Measurements from ENCODE around the gene NUP210L. TPM values are rescaled to one million over a fixed set of nuclear protein-coding genes. Genes with fewer than 3 reads are reported as not detected.
"Not testable (repeated sequence)": the region's sequence is repeated elsewhere in the genome, so short reads cannot be mapped to it uniquely, and the experiment has no call there.

Gene NUP210L
- total and polyA plus RNA-seq, 12 donors: 0.01 to 0.45 (median 0.11) TPM; not detected in 6

DNA sequence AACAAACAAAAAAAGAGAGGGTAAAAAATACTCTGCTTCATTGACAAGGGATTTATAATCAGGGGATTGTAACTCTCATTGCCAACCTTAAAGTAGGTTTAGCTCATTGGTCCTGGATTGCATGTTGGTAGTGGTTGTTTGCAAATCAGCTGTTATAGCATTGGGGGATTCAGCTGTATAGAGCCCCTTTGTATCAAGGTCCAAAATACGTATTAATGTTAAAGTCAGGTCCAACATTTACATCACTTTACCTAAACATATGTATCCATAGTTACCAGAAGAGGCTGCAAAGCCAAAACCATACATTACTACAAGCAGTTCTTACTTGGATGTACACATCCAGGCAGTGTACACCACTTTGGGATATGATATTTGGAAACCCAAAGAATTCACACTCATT is 134.9 kb downstream of the NUP210L start:
- Histone ChIP-seq H3K4me1 (no peaks in the 10 kb centered on the region), H3K4me3 (no peak overlapping the region), H3K27ac (no peak overlapping the region), H3K9me3 (no peaks in the 10 kb centered on the region), H3K36me3 (no peaks in the 10 kb centered on the region), H3K27me3 (no peaks in the 10 kb centered on the region)
- ATAC-seq (no peak), DNase-seq (no peak)
- 84 to 95% methylated on average over 1 of the region's 1 CpG for WGBS, 2 donors
- TF ChIP-seq, protein P1, sequence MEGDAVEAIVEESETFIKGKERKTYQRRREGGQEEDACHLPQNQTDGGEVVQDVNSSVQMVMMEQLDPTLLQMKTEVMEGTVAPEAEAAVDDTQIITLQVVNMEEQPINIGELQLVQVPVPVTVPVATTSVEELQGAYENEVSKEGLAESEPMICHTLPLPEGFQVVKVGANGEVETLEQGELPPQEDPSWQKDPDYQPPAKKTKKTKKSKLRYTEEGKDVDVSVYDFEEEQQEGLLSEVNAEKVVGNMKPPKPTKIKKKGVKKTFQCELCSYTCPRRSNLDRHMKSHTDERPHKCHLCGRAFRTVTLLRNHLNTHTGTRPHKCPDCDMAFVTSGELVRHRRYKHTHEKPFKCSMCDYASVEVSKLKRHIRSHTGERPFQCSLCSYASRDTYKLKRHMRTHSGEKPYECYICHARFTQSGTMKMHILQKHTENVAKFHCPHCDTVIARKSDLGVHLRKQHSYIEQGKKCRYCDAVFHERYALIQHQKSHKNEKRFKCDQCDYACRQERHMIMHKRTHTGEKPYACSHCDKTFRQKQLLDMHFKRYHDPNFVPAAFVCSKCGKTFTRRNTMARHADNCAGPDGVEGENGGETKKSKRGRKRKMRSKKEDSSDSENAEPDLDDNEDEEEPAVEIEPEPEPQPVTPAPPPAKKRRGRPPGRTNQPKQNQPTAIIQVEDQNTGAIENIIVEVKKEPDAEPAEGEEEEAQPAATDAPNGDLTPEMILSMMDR (IDR thresholded peaks at IDR 0.05): no peak
- intact Hi-C loops (cut with DNase I): no loop called here

DNA sequence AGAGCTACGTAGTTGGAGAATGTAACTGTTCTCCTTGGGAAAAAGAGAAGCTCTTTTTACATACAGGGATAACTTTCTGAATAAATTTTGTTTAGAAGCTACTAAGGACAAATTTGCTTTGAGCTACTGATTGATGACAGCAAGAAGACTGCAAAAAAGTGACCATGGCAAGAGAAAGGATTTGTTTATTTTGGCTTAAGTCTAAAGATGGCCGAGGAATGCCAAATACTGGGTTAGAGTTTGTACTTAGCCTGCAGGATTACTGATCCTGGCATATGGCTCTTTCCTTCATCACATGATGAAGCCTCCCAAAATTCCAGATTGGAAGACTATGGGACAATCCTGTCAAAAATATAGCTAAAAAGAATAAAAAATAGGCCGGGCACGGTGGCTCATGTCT is 135.6 kb downstream of the NUP210L start:
- no peaks in the 10 kb centered on the region for H3K36me3 ChIP-seq
- ATAC-seq (no peak), DNase-seq (no peak)
- no peaks in the 10 kb centered on the region for H3K4me1 ChIP-seq
- no peak overlapping the region for H3K27ac ChIP-seq
- no peaks in the 10 kb centered on the region for H3K27me3 ChIP-seq
- TF ChIP-seq, protein P1 (IDR thresholded peaks at IDR 0.05): no peak
- WGBS, 2 donors: 81% methylated on average over 4 of the region's 4 CpGs
- no peak overlapping the region for H3K4me3 ChIP-seq
- intact Hi-C loops (cut with DNase I): no loop called here
- no peaks in the 10 kb centered on the region for H3K9me3 ChIP-seq

DNA sequence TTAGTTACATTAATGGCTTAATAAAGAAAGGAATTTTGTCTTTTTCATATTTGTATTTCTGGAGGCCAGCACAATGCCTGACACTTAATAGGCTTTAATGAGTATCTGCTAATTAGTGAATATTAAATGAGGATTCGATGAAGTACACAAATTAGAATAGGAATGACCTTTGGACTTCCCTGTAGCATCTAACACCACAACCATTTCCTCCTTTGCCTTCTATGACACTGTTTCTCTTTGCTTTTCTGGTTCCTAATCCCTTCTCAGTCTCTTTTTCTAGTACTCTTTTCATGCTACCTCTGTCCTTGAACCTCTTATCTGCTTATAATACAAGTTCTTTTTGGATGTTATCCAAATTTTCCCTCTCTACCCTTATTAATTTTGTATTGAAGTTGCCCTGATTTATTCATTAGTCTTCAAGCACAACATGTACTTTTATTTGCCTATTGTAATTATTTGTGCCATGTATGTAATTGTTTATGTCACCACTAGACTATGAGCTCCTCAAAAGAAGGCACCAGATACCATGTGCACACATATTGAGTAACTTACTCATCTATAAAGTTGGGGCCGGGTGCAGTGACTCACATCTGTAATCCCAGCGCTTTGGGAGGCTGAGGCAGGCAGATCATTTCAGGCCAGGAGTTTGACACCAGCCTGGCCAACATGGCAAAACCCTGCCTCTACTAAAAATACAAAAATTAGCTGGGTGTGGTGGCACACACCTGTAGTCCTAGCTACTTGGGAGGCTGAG is 140.5 kb downstream of the NUP210L start:
- no peaks in the 10 kb centered on the region for H3K9me3 ChIP-seq
- no peaks in the 10 kb centered on the region for H3K27me3 ChIP-seq
- intact Hi-C loops (cut with DNase I): no loop called here
- WGBS, 2 donors: 81 to 82% methylated on average over 3 of the region's 3 CpGs
- H3K27ac ChIP-seq: no peak overlapping the region
- H3K4me1 ChIP-seq: no peaks in the 10 kb centered on the region
- H3K36me3 ChIP-seq: no peaks in the 10 kb centered on the region
- H3K4me3 ChIP-seq: no peak overlapping the region
- ATAC-seq: no peak
- DNase-seq: no peak
- TF ChIP-seq, protein P1 (IDR thresholded peaks at IDR 0.05): no peak

DNA sequence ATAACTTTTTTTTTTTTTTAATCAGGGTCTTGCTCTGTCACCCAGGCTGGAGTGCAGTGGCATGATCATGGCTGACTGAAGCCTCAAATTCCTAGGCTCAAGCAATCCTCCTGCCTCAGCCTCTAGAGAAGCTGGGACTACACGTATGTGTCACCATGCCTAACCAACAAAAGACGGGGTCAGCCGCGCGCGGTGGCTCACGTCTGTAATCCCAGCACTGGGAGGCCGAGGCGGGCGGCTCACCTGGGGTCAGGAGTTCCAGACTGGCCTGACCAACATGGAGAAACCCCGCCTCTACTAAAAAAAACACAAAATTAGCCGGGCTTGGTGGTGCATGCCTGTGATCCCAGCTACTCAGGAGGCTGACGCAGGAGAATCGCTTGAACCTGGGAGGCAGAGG is 142.3 kb downstream of the NUP210L start:
- H3K27me3 ChIP-seq; intact Hi-C loops (cut with DNase I); H3K4me1 ChIP-seq; H3K9me3 ChIP-seq; H3K36me3 ChIP-seq; ATAC-seq; H3K27ac ChIP-seq; DNase-seq; H3K4me3 ChIP-seq: not testable (repeated sequence)
- 94 to 96% methylated on average over 14 of the region's 14 CpGs for WGBS, 2 donors

DNA sequence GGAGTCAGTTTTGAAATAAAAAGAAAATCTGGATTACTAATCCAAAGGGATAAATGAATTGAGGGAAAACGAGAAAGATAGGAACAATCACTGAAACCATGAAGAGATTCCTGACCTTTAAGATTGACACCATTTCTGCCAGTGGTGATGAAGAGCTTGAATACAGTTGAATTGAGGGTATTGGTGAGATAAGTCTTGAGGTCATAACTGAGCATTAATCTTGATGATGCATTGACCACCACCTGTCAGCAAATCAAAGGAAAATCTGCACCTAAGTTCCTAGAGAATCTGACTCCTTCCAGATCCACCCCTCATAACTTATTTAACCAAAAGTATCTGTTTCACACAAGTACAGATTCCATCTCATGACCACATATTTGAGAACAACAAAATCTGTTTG is 142.7 kb downstream of the NUP210L start:
- no peaks in the 10 kb centered on the region for H3K9me3 ChIP-seq
- H3K4me1 ChIP-seq: no peaks in the 10 kb centered on the region
- H3K4me3 ChIP-seq: no peak overlapping the region
- H3K27ac ChIP-seq: no peak overlapping the region
- WGBS, 2 donors: 66 to 83% methylated on average over 1 of the region's 1 CpG
- no peaks in the 10 kb centered on the region for H3K36me3 ChIP-seq
- ATAC-seq (no peak), DNase-seq (no peak)
- intact Hi-C loops (cut with DNase I): no loop called here
- TF ChIP-seq, protein P1 (IDR thresholded peaks at IDR 0.05): no peak
- no peaks in the 10 kb centered on the region for H3K27me3 ChIP-seq

Data from heart right ventricle (tissue), 16 donors.